NCI-H446 treated with DMSO at 0.1 percent for 48 hours (cell line): ENCODE measurements around the gene SPPL3.
"Not testable (repeated sequence)": the region's sequence is repeated elsewhere in the genome, so short reads cannot be mapped to it uniquely, and the experiment has no call there.

Source experiments
- DNase-seq: peaks from one replicate; lab custom pipeline; 2025; lab: John Stamatoyannopoulos, UW

Gene SPPL3

DNA sequence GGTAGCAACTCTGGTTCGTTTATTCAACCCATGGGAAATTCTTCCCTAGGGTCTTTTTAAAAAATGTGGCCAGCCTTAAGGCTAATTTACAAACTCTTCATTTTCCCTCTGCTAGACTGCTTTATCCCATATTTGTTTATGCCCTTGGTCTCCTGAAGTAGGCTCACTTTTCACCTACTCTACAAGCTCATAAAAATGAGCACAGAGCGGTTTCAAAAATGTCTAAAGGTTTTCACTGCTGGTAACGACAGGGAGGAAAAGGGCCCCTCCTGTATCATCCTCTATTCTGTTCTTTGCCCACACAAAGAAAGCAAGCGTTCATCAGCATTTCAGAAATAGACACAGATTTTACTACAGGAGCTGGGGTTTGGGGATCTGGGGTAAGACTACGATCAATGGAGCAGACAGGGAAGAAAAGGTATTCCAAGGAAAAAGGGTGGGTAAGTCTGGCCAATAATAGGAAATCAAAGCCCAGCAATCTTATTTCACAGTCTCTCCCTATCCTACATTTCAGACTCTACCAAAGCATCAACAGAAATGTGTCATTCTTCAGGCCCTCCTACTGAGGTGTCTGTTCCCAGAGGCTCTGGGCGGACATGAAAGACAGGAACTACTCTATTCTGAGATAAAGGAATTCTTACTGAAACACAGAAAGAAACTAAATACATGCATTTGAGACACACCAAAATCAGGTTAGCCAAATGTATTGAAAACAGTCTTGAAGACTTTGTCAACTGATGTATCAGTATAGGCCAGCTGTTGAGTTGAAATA, 86.4 kb downstream of the SPPL3 start:
- DNase-seq: no peak

DNA sequence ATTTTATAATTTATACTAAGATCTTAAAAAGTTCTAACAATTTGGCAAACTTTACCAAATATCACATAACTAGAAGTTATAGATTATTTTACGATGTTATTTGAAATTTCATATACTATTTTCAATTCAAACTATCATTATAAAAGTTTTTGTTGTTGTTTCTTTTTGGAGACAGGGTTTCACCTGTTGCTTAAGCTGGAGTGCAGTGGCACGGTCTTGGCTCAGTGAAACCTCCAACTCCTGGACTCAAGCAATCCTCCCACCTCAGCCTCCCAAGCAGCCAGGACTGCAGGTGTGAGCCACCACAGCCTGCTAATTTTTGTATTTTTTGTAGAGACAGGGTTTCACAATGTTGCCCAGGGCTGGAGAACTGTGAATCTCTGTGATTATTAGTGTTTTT, 87.8 kb downstream of the SPPL3 start:
- DNase-seq: no peak

DNA sequence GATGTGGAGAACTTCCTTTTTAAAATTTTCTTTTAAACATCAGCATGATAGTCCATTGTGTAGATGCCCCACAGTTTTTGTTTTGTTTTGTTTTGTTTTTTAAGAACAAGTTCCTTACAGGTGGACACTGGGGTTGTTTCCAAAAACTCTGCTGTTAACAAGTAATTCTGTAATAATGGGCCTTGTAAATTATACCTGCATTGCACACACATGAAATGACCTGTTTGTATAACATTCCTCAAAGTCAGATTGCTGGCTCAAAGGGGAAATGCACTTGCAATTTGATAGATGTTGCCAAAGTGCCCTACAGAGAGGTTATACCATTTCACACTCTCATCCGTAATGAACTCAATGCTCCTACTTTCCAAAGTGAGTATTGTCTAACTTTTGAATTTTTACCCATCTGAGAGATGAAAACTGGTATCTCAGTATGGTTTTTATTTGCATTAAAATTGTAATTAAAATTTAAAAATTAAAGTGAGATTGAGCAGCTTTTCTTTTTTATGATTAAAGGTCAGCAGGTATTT, 89.2 kb downstream of the SPPL3 start:
- DNase-seq: no peak

DNA sequence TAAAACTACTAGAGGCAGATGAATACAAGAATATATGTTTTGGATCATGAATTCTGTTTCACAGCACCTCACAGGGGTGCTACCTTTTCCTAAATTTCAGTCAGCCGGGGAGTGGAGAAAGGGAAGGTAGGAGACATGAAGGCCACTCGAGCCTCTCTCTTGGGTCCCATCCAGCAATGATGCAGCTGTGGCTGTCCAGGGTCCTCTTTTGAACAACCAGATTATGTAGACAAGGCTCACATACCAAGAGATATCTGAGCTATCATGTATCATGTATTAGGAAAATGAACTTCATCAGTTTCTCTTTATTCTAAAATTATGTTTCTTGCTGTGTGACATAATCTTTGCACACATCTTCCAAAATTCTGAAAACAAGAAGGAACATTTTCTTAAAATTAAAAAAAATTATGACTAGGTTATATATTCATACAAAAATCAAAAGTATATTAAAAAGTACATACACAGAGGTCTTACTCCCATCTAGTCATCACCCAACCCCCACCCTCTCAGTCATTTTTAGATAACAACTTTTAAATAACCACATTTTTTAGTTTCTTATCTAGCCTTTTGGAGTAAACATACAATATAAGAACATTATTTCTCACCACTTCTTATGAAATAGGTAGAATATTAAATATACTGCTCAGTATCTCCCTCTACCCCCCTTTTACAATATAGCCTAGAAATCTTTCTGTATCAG, 89.8 kb downstream of the SPPL3 start:
- DNase-seq: no peak

DNA sequence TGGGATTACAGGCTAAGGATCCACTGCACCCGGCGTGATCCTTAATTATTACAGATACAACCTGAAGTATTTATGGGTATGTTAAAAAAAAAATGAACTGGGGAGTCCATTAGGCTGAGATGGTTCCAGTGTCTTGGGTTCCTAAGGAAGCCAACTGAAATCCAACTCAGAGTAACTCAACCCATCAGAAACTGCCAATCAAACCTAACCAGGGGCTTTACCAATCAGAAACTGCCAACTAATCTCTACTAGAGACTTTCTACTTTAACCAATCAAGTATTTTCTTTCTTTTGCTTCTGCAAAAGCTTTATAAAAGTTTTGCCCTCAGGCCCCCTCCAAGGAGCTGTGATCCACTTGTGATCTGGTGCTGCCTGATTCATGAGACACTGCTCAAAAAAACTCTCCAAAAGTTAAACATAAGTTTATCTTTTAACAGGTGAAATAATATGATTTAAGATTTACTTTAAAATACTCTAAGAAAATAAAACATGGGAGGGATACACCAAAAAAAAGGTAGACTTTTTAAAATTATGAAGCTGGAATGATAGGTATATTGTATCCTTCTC, 90.5 kb downstream of the SPPL3 start:
- DNase-seq: no peak

DNA sequence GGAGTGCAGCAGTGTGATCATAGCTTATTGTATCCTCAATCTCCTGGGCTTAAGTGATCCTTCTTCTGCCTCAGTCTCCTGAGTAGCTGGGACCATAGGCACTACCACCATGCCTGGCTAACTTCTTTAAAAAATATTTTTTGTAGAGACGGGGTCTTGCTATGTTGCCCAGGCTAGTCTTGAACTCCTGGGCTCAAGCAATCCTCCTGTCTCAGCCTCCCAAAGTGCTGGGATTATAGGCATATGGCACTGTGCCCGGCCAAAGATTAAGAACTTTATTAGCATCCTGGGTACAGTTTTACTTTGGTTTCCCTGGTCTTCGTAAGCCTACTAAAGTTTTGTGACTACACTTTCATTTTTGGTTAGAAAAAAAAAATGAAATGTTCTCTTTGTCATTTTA, 94.1 kb downstream of the SPPL3 start:
- DNase-seq: no peak

DNA sequence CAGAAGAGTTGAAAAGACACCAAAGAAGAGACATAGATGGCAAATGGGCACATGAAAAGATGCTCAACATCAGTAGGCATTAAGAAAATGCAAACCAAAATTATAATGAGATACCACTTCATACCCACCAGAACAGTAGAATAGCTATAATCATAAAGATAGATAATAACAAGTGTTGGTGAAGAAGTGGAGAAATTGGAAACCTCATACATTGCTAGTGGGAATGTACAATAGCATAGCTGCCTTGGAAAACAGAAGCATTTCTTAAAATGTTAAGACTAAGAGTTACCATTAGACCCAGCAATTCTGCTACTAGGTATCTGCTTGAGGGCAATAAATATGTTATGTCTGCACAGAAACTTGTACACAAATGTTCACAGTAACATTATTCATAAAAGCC, 99.7 kb downstream of the SPPL3 start:
- no peak for DNase-seq

DNA sequence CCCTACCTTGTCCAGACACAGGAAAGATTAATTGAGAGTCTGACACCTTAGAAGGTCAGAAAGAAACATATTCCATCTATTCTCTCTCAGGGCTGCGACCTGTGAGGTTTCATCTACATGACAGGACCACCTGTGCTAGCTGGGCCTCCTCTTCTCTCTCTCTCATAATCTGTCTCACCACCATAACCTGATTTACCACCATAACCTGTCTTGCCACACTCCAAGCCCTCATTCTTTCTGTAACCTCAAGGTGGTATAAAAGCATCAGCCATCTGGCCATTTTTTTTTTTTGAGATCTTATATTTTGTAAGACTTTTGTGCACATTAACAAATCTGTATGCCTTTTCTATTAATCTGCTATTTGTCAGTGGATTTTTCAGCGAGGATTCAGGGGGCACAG, 103.0 kb downstream of the SPPL3 start:
- no peak for DNase-seq

DNA sequence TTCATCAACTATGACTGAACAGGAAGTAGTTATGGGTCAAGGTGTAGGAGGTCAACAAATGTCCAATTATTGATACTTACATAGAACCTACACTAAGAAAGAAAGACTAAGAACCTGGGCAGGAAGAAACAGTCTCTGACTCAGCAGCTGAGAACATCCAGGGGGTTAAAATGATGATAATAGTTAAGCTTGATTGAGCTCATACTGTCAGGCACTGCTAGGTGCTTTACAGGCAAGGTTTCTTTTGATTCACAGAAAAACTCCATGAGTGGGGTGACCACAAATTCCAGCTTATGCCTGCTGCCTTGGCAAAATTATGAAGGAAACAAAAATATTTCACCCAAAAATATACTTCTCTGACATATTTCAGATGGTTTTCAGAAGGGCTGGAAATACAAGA, 103.5 kb downstream of the SPPL3 start:
- no peak for DNase-seq

DNA sequence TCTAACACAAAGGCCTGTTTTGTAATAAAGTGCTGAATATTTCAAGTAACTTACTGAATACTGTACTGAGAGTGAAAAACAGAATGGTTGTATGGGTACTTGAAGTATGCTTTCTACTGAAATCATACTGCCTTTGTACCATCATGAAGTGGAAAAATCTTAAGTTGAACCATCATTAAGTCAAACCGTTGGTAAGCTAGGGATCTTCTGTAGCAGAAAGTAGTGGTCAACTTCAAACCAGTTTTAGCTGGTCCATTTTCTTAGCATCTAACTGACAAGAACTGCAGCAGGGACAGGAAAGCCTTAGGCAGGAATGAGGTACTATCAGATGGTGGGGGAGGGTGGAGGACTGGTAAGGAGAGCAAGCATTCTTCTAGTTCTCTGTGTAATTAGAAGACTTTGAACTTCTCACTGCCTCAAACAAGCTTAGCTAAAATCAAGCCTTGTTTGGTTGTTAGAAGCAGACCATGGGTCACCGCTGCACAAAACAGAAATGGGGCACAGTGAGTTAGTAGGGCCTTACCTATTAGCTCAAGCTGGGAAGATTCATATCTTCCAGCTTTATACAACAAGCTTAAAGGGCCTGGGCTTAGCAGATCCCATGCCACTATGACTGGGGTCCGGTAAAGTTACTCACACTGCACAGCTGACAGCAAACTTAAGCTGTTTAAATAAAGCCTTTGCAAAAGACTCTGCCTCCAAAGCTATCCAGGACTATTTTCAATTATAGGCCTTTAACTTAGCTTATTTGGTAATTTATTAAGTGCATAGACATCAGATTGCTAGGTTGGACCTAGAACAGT, 104.7 kb downstream of the SPPL3 start:
- DNase-seq: no peak

DNA sequence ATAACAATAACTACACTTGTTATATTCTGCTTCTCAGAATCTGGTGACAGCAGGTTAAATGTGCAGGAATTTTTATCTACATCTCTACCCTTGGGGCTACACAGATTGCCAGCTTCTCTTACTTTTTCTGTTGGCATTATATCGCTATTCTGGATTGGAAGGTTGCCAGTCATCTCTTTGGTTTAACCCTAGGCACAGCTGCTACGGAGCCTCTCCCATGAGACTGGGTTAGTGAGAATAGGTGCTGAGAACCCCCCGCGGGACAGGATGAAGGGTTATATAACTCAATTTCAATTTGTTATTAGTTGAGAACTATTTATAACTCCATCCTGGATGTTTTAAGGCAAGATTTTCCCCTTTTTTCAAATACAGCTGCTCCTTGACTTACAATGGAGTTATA, 105.5 kb downstream of the SPPL3 start:
- no peak for DNase-seq

DNA sequence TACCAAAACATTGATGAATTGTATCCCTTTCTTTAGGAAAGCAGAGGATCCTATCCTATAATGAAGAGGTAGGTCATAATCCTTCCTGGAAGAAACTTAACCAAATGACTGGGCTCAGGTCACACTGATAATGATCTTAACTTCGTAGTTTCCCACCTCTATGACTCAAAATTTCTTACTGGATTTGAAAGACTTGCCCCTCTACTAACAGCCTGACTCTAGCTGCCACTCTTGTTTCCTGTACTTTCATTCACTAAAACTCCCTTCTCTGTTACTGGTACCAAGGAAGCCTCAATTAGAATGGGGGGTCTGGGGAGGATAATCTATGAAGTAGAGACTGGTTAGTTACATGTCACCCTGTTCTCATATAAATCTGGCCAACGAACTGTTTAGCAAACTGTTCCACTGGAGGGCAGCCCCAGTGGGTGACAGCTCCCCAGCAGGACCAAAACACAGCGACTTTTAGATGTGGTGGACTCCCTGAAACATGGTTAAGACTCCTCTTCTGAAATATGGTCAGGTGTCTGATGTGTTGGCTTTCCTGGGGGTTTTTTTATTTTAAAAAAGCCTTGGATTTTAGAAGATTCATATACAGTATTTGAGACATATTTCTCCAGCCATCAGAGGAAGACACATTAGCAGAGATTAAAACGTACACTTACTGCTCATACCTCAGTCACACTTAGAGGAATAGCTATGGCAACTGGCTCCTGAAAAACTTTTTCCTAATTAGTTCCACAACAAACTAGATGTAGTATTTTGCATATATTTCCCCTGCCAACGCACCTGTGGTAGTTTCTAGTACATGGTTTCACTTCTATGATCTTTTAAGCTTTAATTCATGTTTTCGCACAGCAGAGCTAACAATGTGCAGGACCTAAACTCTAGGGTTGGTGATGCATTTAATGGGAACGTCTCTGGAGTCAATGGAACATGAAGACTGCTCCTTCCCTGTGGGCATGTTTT, 106.2 kb downstream of the SPPL3 start:
- no peak for DNase-seq

DNA sequence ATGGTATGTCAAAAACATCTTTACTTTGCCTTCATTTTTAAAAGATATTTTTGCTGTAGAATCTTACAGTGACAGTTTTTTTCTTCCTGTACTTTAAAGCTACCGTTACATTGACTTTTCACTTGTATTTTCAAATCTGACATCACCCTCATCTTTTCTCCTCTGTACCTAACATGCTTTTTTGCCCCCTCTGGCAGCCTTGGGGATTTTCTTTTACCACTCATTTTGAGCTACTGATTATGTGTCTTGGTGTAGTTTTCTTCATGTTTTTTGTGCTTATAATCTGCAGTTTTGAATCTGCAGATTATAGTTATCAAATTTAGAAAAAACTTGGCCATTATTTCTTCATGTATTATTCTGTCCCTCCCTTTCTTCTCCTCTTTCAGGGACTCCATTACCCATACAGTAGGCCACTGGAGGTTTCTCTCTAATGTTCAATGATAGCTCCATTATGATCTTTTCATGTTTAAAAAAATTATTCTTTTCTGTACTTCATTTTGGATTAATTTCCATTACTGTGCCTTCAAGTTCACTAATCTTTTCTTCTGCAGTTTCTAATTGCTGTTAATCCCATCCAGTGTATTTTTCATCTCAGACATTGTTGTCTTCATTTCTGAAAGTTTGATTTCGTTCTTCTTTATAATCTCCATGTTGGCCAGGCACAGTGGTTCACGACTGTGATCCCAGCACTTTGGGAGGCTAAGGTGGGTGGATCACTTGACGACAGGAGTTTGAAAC, 108.5 kb downstream of the SPPL3 start:
- no peak for DNase-seq

DNA sequence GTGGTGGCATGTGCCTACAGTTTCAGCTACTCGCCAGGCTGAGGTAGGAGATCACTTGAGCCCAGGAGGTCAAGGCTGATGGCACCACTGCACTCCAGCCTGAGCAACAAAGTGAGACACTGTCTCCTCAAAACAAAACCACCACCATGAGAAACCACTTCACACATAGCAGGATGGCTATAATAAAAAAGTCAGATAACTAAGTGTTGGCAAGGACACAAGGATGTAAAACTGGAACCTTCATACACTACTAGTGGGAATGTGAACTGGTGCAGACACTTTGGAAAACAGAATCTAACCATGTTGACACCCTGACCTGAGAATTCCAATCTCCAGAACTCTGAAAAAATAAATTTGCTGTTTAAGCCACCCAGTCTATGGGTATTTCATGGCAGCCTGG, 110.8 kb downstream of the SPPL3 start:
- DNase-seq: no peak

DNA sequence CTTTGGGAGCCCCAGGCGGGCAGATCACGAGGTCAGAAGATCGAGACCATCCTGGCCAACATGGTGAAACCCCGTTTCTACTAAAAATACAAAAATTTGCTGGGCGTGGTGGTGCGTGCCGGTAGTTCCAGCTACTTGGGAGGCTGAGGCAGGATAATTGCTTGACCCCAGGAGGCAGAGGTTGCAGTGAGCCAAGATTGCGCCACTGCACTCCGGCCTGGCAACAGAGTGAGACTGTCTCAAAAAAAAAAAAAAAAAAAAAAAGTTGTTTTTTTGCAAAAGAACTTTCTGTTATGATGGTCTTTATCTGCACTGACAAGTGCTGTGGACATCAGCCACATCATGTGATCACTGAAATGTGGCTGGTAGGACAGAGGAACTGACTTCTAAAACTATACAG, 111.7 kb downstream of the SPPL3 start:
- DNase-seq: not testable (repeated sequence)

DNA sequence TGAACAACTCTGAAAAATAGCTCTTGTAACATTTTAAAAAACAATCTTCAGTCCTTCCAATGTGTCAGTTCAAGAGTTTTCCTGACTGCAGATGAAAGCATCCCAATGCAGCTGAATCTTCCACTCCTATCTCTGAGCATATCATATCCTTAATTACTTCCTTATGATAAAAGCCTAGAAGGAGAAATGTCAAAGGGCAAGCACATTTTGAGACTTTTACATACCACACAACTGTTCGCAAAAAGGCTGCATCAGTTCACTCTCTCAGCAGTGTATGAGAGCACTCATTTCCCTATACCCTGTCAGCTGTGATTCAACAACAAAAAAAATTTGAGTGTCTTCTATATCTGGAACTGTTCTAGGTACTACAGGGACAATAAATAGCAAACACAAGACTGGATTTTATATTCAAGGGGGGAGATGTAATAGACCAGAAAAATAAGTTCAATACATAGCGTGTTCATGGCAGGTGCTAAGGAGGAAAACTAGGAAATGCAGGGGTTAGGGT, 112.4 kb downstream of the SPPL3 start:
- DNase-seq: no peak

DNA sequence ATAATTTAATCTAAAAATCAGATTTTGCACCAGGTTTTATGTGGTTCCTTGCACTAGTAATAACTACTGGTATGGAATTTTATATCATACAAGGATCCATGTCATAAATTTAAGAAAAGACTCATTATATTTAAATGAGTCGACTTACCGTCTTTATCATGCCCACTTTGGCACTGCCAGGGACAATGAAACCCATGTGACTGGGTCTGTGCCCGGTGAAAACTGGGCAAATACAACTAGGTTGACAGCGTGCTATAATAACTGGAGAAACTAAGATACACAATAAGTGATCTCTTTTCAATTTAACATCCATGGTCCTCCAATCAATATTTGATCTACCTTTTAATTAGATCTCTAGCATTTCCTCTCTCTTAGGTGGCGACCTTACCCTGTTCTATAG, 114.0 kb downstream of the SPPL3 start:
- no peak for DNase-seq

DNA sequence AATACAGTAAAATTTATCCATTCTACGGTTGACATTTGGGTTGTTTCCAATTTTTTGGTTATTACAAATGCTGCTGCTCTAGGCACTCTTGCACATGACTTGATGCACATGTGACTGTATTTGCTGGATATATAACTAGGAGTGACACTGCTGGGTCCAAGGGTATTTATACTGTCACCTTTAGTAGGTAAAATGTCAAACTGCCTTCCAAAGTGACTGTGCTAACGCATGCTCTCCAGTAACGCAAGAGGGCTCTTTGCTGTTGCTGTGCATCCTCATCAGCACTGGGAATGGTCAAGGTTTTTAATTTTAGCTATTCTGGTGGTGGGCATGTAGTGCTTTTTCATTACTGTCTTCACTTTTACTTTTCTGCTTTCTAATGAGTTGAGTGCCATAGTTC, 116.3 kb downstream of the SPPL3 start:
- no peak for DNase-seq

DNA sequence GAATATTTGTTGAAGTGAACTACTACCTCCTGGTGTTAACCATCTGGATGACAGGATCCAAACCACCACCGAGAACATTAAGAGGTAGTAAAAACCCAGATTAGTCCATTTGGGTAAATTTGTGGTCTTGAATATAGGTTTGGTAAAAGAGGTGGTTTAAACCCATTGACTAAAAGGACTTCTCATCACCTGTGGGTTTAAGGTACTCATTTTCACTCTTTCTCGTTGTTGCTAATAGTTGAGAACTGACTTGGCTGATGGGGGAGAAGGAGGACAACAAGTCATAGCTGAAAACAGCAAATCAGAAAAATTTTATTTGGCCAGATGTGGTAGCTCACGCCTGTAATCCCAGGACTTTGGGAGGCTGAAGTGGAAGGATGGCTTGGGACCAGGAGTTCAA, 119.4 kb downstream of the SPPL3 start:
- no peak for DNase-seq

DNA sequence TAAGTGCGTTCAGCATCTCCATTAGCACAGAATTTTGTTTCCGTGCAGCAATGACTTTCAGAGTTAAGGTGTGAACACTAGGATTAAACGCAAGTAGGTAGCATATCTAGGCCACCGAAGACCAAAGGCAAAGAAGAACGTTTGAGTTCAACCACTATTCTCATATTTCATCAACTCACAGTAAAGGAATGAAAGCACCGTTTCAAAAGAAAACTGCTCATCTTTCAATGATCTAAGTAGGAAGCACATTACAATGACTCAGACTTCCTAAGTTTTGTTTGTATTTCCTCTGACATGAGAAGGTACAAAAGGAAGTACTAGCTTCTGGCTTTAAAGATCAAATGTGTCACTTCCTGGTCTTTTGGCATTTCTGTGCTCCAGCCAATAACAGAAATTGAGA, 121.0 kb downstream of the SPPL3 start:
- no peak for DNase-seq
